Measurements from ENCODE around the gene ACLY.
A peak's percentile ranks its signal among the peaks of the same experiment; 100 is the strongest.

DNA sequence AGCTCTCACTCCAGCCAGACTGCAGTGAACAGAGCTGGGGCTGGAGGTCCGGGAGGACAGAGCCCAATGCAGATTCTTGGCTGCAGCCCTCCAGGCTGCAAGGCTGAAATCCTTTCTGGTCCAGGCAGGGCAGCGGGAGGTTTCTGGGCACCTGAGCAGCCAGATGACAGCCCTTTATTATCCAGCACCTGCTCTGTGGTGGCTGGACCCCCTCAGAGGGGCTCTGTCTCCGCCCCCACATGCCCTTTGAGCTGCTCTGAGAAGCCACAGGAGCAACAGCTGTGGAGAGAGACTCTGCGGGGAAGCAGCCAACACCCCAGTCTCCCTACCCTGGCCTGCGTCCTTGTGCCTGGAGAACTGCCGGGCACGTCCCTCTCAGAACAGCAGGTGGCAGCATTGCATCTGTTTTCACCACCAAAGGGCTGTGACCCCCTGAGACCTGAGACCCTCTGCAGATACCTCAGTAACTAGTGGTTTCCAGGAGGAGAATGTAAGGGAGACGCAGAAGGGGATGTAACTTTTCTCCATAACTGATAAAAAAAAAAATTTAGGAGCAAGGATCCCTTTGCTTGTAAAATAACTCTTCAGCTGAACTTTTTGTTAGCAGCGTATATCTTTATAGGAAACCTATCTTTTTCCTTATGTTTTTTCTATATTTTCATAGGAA is 44.1 kb upstream of the ACLY start:
- TF ChIP-seq EP300 (IDR thresholded peaks at IDR 0.05; ENCODE audit: low read depth in 2 of 2, low read length in 2 of 2) (no peak), EP300 (CRISPR knock-in tag; IDR thresholded peaks at IDR 0.05; ENCODE audit: borderline replicate concordance) (no peak), CHD2 (IDR thresholded peaks at IDR 0.05; ENCODE audit: low read depth, low read length) (no peak), POLR2AphosphoS5 (IDR thresholded peaks at IDR 0.05; ENCODE audit: low read depth, low read length) (no peak)
- TF ChIP-seq, protein P1, sequence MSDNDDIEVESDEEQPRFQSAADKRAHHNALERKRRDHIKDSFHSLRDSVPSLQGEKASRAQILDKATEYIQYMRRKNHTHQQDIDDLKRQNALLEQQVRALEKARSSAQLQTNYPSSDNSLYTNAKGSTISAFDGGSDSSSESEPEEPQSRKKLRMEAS (IDR thresholded peaks at IDR 0.05), result peak; percentile 49; the same call in 1 of the 2 replicates

All from HepG2 (cell line).